GM12891 (cell line): ENCODE measurements around the gene KCNQ5.

ENCODE experiments used
- POLR2A ChIP-seq: IDR thresholded peaks from 2 replicates; pipeline ENCODE4 v1.6.1; 2011; ENCODE audit warnings: low read depth, low read length, control low read depth
- POLR2AphosphoS5 ChIP-seq: IDR thresholded peaks from 2 replicates; pipeline ENCODE4 v1.6.1; 2011; ENCODE audit warnings: low read depth, low read length, control low read depth

- TF ChIP-seq POLR2A = no peak
- TF ChIP-seq POLR2AphosphoS5 = no peak
Observed at GRCh38 chr6:72659754-72660153, 37.9 kb downstream of the KCNQ5 start.
